MCF 10A (cell line): ENCODE data around the gene FAM114A1. TPM values are rescaled to one million over a fixed set of nuclear protein-coding genes. Genes with fewer than 3 reads are reported as not detected.
"Not testable (repeated sequence)": the region's sequence is repeated elsewhere in the genome, so short reads cannot be mapped to it uniquely, and the experiment has no call there.

ENCODE experiments used
- BruUV-seq: library from RNA; stranded (reverse); fragments of 400-500 nt; replicated peaks from 2 replicates; lab custom pipeline; 2021; lab: Mats Ljungman, UMichigan
- CTCF ChIA-PET: fragments of 300-600 bp; sonication (Branson Sonifier 250); formaldehyde crosslinking; extraction: SDS; loops from one replicate; lab custom pipeline; 2021; ENCODE audit warnings: antibody characterized with exemption, inconsistent platforms; lab: Yijun Ruan, JAX
- POLR2A ChIA-PET: fragments of 300-600, 350-650 bp; sonication (Branson Sonifier 250); formaldehyde crosslinking; extraction: SDS; loops from one replicate; lab custom pipeline; 2020; ENCODE audit warnings: antibody characterized with exemption, inconsistent platforms; lab: Yijun Ruan, JAX
- DNase-seq: peaks from one replicate; pipeline ENCODE4 v3.0.0-alpha.2; 2018; ENCODE audit not compliant: unreplicated experiment
- H3K27ac Mint-ChIP-seq: one replicate; pipeline ENCODE4 v1.8.0; 2022; ENCODE audit warnings: mild to moderate bottlenecking, low read depth, mixed read lengths; ENCODE audit not compliant: unreplicated experiment
- H3K27me3 Mint-ChIP-seq: one replicate; pipeline ENCODE4 v1.8.0; 2022; ENCODE audit warnings: mixed read lengths; ENCODE audit not compliant: insufficient read depth, unreplicated experiment
- H3K36me3 Mint-ChIP-seq: one replicate; pipeline ENCODE4 v1.8.0; 2022; ENCODE audit warnings: mild to moderate bottlenecking, moderate library complexity, mixed read lengths; ENCODE audit not compliant: insufficient read depth, unreplicated experiment
- H3K4me1 Mint-ChIP-seq: one replicate; pipeline ENCODE4 v1.8.0; 2022; ENCODE audit warnings: mixed read lengths; ENCODE audit not compliant: insufficient read depth, unreplicated experiment
- H3K4me3 Mint-ChIP-seq: one replicate; pipeline ENCODE4 v1.8.0; 2022; ENCODE audit warnings: mild to moderate bottlenecking, moderate library complexity, mixed read lengths; ENCODE audit not compliant: unreplicated experiment
- H3K9me3 Mint-ChIP-seq: one replicate; pipeline ENCODE4 v1.8.0; 2022; ENCODE audit warnings: mixed read lengths; ENCODE audit not compliant: unreplicated experiment
- intact Hi-C: fragments of 100-400 bp; cut with micrococcal nuclease; formaldehyde crosslinking; loops from 2 replicates; pipeline ENCODE4 v1.14.1; 2022
- total RNA-seq: library from RNA; stranded (reverse); gene quantifications from 2 replicates; pipeline ENCODE4 v1.2.3, GENCODE V29; 2022
- TF ChIP-seq, protein P1 (sequence below): fragments of 200-600 bp; IDR thresholded peaks from one replicate; pipeline ENCODE4 v1.8.0; 2022; ENCODE audit warnings: antibody characterized with exemption, mild to moderate bottlenecking; ENCODE audit not compliant: unreplicated experiment

FAM114A1 gene
- total RNA-seq, 1 experiment from 2014 or later: 22.7 TPM

DNA sequence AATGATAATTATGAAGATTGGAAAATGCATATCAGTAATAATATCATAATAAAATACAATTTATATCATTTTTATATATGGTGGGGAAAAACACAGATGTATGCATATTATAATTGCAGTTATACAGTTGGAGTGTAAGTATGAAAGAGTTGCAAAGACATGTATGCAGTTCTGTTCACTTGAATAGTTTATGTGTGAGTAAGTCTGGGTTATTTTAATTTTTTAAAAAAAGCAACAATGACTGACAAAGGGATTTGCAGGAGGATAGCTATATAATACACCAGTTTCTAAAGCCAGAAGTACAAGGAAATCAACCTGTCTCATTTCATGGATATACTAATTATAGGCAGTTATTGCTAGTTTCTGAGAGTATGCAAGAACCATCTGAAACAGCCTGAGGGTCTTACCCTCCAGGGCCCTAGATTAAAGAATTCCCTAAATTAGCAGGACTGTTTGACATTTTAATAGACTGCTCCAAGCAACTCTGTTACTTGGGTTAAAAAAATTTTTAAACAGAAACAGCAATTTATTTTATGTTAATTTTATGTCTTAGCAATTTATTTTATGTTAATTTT is 40.2 kb downstream of the FAM114A1 start:
- H3K4me3 Mint-ChIP-seq: no peak overlapping the region
- ChIA-PET POLR2A (no interaction called here), CTCF (interaction anchor here (2.8 kb wide), 1 partner anchor 227 kb away, joined by 14 read pairs; no protein-coding TSS in a partner anchor)
- peaks cover 42% of the 10 kb centered on the region for H3K36me3 Mint-ChIP-seq
- no peaks in the 10 kb centered on the region for H3K4me1 Mint-ChIP-seq
- H3K27ac Mint-ChIP-seq: no peak overlapping the region
- DNase-seq: no peak
- H3K9me3 Mint-ChIP-seq: no peaks in the 10 kb centered on the region
- H3K27me3 Mint-ChIP-seq: no peaks in the 10 kb centered on the region
- intact Hi-C loops: no loop called here
- BruUV-seq: no TSS peak
- TF ChIP-seq, protein P1, sequence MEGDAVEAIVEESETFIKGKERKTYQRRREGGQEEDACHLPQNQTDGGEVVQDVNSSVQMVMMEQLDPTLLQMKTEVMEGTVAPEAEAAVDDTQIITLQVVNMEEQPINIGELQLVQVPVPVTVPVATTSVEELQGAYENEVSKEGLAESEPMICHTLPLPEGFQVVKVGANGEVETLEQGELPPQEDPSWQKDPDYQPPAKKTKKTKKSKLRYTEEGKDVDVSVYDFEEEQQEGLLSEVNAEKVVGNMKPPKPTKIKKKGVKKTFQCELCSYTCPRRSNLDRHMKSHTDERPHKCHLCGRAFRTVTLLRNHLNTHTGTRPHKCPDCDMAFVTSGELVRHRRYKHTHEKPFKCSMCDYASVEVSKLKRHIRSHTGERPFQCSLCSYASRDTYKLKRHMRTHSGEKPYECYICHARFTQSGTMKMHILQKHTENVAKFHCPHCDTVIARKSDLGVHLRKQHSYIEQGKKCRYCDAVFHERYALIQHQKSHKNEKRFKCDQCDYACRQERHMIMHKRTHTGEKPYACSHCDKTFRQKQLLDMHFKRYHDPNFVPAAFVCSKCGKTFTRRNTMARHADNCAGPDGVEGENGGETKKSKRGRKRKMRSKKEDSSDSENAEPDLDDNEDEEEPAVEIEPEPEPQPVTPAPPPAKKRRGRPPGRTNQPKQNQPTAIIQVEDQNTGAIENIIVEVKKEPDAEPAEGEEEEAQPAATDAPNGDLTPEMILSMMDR: no peak

DNA sequence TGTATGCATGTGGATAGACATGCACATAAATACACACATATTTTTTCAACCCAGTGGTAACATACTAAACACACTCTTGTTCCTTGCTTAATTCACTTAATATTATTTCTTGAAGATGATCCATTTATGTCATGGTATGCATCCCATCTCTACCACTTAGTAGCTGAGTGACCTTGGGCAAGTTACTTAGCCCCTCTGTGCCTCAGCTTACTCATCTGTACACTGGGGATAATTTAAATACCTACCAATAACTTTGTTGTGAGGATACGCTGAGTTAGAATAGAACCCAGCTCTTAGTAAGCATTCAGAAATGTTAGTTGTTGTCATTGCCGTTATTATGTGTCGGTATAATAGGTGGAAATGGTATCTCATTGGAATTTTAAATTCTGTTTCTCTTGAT is 41.4 kb downstream of the FAM114A1 start:
- CTCF ChIA-PET: interaction anchor here (0.7 to 2.8 kb wide), 2 partner anchors 225 to 787 kb away, joined by 3 to 14 read pairs; no protein-coding TSS in a partner anchor
- Mint-ChIP-seq H3K27me3 (no peaks in the 10 kb centered on the region), H3K4me1 (no peaks in the 10 kb centered on the region), H3K36me3 (peaks cover 48% of the 10 kb centered on the region), H3K4me3 (no peak overlapping the region), H3K9me3 (no peaks in the 10 kb centered on the region), H3K27ac (no peak overlapping the region)
- no TSS peak for BruUV-seq
- intact Hi-C loops: no loop called here
- POLR2A ChIA-PET: interaction anchor here (0.6 kb wide), 1 partner anchor 137 kb away, joined by 6 read pairs; no protein-coding TSS in a partner anchor
- TF ChIP-seq, protein P1: no peak
- no peak for DNase-seq

DNA sequence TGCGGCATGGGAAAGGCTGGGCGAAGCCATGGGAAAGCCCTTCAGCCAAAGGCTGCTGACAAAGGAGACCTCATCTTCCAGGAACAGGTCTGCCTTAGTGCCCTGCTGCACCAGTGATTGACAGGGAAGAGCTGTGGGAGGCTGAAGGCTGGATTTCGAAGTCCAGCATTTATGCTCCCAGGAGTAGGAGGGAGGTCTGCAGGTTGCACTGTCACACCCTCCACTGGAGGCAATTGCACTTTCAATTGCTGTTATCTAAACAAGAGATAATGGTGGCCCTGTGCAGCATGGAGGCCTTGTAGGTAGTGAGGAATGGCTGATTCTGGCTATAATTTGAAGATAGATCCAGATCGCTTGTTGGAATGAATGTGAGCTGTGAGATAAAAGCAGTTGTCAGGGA is 43.7 kb downstream of the FAM114A1 start:
- no peaks in the 10 kb centered on the region for H3K9me3 Mint-ChIP-seq
- TF ChIP-seq, protein P1: no peak
- H3K27ac Mint-ChIP-seq: no peak overlapping the region
- CTCF ChIA-PET: interaction anchor here (0.6 to 1.9 kb wide), 2 partner anchors 131 to 224 kb away, joined by 4 to 9 read pairs; no protein-coding TSS in a partner anchor
- BruUV-seq: no TSS peak
- H3K36me3 Mint-ChIP-seq: peaks cover 56% of the 10 kb centered on the region
- POLR2A ChIA-PET: no interaction called here
- no peaks in the 10 kb centered on the region for H3K4me1 Mint-ChIP-seq
- no peak for DNase-seq
- H3K4me3 Mint-ChIP-seq: no peak overlapping the region
- H3K27me3 Mint-ChIP-seq: no peaks in the 10 kb centered on the region
- intact Hi-C loops: no loop called here

DNA sequence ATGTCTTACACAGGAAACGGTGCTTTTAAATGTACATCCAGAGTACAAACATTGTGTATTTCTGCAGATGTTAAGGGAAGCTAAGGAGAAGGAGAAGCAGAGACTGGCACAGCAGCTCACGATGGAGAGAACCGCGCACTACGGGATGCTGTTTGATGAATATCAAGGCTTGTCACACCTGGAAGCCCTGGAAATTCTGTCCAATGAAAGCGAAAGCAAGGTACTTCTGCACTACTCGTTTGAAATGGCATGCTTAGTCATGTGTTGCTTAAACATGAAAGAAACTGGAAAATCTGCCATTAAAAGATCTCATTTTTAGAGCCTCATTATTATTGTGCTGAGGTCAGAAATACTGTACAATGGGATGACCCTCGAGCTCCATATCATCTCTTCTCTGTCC is 47.2 kb downstream of the FAM114A1 start:
- POLR2A ChIA-PET: interaction anchor here (1.5 kb wide), 1 partner anchor 8 kb away, joined by 3 read pairs; no protein-coding TSS in a partner anchor

DNA sequence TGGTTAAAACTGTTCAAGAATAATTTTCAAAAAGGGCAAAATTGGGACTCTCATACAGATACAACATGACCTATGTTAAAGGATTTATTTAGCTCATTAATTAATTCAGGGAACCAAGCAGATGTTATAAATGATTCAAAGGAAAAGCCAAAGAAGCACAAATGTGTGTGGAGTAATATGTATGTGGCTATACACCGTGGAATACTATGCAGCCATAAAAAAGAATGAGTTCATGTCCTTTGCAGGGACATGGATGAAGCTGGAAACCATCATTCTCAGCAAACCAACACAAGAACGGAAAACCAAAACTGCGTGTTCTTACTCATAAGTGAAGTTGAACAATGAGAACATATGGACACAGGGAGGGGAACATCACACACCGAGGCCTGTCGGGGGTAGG is 48.7 kb downstream of the FAM114A1 start:
- H3K27ac Mint-ChIP-seq, H3K27me3 Mint-ChIP-seq, intact Hi-C loops, DNase-seq, H3K4me1 Mint-ChIP-seq, BruUV-seq, H3K9me3 Mint-ChIP-seq, H3K4me3 Mint-ChIP-seq: not testable (repeated sequence)
- ChIA-PET POLR2A (interaction anchor here (0.7 kb wide), 1 partner anchor 25 kb away, joined by 3 read pairs; no protein-coding TSS in a partner anchor), CTCF (interaction anchor here (0.9 to 4.5 kb wide), 2 partner anchors 14 to 204 kb away, joined by 3 to 16 read pairs; no protein-coding TSS in a partner anchor)
- H3K36me3 Mint-ChIP-seq: peaks cover 54% of the 10 kb centered on the region

More for the DNA sequence above, 47.2 kb downstream of the FAM114A1 start:
- H3K27ac Mint-ChIP-seq: no peak overlapping the region
- DNase-seq: no peak
- H3K9me3 Mint-ChIP-seq: no peaks in the 10 kb centered on the region
- no peaks in the 10 kb centered on the region for H3K4me1 Mint-ChIP-seq
- H3K36me3 Mint-ChIP-seq: peaks cover 62% of the 10 kb centered on the region
- intact Hi-C loops: no loop called here
- no TSS peak for BruUV-seq
- TF ChIP-seq, protein P1: no peak
- no peaks in the 10 kb centered on the region for H3K27me3 Mint-ChIP-seq
- no peak overlapping the region for H3K4me3 Mint-ChIP-seq
- CTCF ChIA-PET: interaction anchor here (0.7 to 4.5 kb wide), 4 partner anchors 12 to 220 kb away, joined by 3 to 16 read pairs (median 4); no protein-coding TSS in a partner anchor
